GM12878 (cell line): ENCODE measurements around the gene COLQ.

Experiments
- BMI1 ChIP-seq: fragments of 450-650 bp; IDR thresholded peaks from 2 replicates; pipeline ENCODE4 v1.6.1; 2016; ENCODE audit warnings: mild to moderate bottlenecking, moderate library complexity, borderline replicate concordance
- DPF2 ChIP-seq: fragments of 450-650 bp; IDR thresholded peaks from 2 replicates; pipeline ENCODE4 v1.6.1; 2017; ENCODE audit warnings: mild to moderate bottlenecking
- ETV6 ChIP-seq, 2 experiments: fragments of 450-650 bp in 1 of 2; IDR thresholded peaks in 1 of 2; conservative IDR thresholded peaks in 1 of 2; 2 replicates each; pipeline ENCODE4 v1.6.1; 2014; ENCODE audit warnings: antibody characterized with exemption in 1 of 2, borderline replicate concordance in 1 of 2, low read depth in 1 of 2, mild to moderate bottlenecking in 1 of 2, moderate library complexity in 1 of 2
- FOXM1 ChIP-seq: IDR thresholded peaks from 2 replicates; pipeline ENCODE4 v1.6.1; 2012; ENCODE audit warnings: low read depth, mild to moderate bottlenecking, inconsistent platforms, low read length, moderate library complexity
- HDAC6 ChIP-seq: fragments of 200-600 bp; sonication (generic); IDR thresholded peaks from one replicate; pipeline ENCODE4 v1.8.0; 2017; ENCODE audit warnings: antibody characterized with exemption; ENCODE audit not compliant: unreplicated experiment
- KDM1A ChIP-seq: fragments of 200-600 bp; sonication (generic); IDR thresholded peaks from 2 replicates; pipeline ENCODE4 v1.6.1; 2016; ENCODE audit warnings: borderline replicate concordance
- MTA2 ChIP-seq: fragments of 450-650 bp; IDR thresholded peaks from 2 replicates; pipeline ENCODE4 v1.6.1; 2016; ENCODE audit warnings: low read depth, mild to moderate bottlenecking, moderate library complexity
- MYB ChIP-seq: fragments of 150-350 bp; IDR thresholded peaks from 2 replicates; pipeline ENCODE4 v1.6.1; 2014; ENCODE audit warnings: mild to moderate bottlenecking, low read depth, low read length, borderline replicate concordance
- RAD21 ChIP-seq: IDR thresholded peaks from 2 replicates; pipeline ENCODE4 v1.6.1; 2011; ENCODE audit warnings: mild to moderate bottlenecking, low read depth, low read length, moderate library complexity; ENCODE audit not compliant: insufficient read depth
- RFX5 ChIP-seq: IDR thresholded peaks from 2 replicates; pipeline ENCODE4 v1.6.1; 2011; ENCODE audit warnings: low read depth, low read length, improper control_type of control experiment
- SMC3 ChIP-seq: IDR thresholded peaks from 2 replicates; pipeline ENCODE4 v1.6.1; 2011; ENCODE audit warnings: low read length, improper control_type of control experiment, borderline replicate concordance
- SP1 ChIP-seq: IDR thresholded peaks from one replicate; pipeline ENCODE4 v1.6.1; 2011; ENCODE audit warnings: low read depth, low read length
- ZNF274 ChIP-seq: IDR thresholded peaks from one replicate; pipeline ENCODE4 v1.8.0; 2011; ENCODE audit not compliant: insufficient read length, insufficient read depth
- TF ChIP-seq, protein P1 (sequence below), 3 experiments: IDR thresholded peaks in 2 of 3; conservative IDR thresholded peaks in 1 of 3; 2 replicates each; pipeline ENCODE4 v1.5.1; 2011; ENCODE audit warnings: low read depth in 3 of 3, low read length in 3 of 3, mild to moderate bottlenecking in 3 of 3, control low read depth in 2 of 3, moderate library complexity in 2 of 3, inconsistent platforms in 1 of 3, mixed read lengths in 1 of 3; ENCODE audit not compliant: control insufficient read depth in 2 of 3, insufficient read depth in 1 of 3; ENCODE audit errors: extremely low read depth in 1 of 3

DNA sequence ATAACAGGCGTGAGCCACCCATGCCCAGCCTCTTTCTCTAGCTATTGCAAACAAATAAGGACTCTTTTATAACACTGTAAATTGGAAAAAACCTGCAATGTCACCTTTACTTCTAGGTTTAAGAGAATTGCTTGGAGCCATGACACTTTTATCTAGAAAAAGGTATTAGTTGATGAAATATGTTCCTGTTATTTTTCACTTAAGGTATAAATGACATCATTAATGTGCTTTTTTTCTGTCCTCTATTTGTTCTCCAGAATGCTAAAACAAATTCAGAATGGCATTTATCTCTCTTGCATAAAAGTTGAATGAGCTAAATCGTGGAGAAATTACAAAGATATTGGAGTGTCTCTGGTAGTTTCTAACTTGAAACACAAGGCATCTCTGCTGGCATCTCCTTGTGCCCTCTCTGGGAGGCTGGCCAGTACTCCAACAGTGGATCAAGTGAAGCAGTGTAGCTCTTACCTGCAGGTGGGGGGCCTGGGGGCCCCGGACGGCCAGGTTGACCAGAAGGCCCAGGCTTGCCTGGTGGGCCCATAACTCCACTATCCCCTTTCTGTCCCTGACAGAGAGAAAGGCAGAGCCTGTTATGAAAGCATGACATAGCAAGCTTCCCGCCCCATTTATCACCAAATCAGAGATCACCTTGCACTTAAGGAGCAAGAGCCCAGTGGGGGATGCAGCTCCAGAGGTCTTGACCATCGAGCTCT is 55.5 kb downstream of the COLQ start:
- TF ChIP-seq ZNF274 = no peak
- no peak for TF ChIP-seq MYB
- TF ChIP-seq FOXM1 = no peak
- TF ChIP-seq DPF2 = no peak
- TF ChIP-seq RAD21 = no peak
- TF ChIP-seq SP1 = no peak
- no peak for TF ChIP-seq HDAC6
- no peak for TF ChIP-seq SMC3
- TF ChIP-seq BMI1 = no peak
- no peak for TF ChIP-seq ETV6 (conservative IDR thresholded peaks at IDR 0.05 in 1 of 2, IDR thresholded peaks at IDR 0.05 in 1 of 2; ENCODE audit: borderline replicate concordance in 1 of 2, low read depth in 1 of 2)
- no peak for TF ChIP-seq KDM1A
- TF ChIP-seq, protein P1, sequence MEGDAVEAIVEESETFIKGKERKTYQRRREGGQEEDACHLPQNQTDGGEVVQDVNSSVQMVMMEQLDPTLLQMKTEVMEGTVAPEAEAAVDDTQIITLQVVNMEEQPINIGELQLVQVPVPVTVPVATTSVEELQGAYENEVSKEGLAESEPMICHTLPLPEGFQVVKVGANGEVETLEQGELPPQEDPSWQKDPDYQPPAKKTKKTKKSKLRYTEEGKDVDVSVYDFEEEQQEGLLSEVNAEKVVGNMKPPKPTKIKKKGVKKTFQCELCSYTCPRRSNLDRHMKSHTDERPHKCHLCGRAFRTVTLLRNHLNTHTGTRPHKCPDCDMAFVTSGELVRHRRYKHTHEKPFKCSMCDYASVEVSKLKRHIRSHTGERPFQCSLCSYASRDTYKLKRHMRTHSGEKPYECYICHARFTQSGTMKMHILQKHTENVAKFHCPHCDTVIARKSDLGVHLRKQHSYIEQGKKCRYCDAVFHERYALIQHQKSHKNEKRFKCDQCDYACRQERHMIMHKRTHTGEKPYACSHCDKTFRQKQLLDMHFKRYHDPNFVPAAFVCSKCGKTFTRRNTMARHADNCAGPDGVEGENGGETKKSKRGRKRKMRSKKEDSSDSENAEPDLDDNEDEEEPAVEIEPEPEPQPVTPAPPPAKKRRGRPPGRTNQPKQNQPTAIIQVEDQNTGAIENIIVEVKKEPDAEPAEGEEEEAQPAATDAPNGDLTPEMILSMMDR (IDR thresholded peaks at IDR 0.05 in 2 of 3, conservative IDR thresholded peaks at IDR 0.05 in 1 of 3; ENCODE audit: control insufficient read depth in 2 of 3, extremely low read depth in 1 of 3, insufficient read depth in 1 of 3, low read depth in 3 of 3, low read length in 3 of 3) = no peak
- TF ChIP-seq RFX5 = no peak
- no peak for TF ChIP-seq MTA2
